Left lung (tissue), 10 donors: ENCODE results near the gene CDK5RAP2. TPM values are rescaled to one million over a fixed set of nuclear protein-coding genes. Genes with fewer than 3 reads are reported as not detected.

Experiments
- ATAC-seq: fragments of 200-7000 bp; cut with Tn5 transposase; one replicate; pipeline ENCODE4 v1.9.1; 2020; ENCODE audit warnings: moderate library complexity
- DNase-seq, 4 donors: peaks; one replicate each; pipeline ENCODE4 v3.0.0-alpha.2; 2013 to 2020
- H3K27ac ChIP-seq, 2 donors: fragments of 200-600 bp; sonication (generic) in 1 of 2; one replicate each; pipeline versions ENCODE4 v1.5.0 to v1.8.0; 2020 to 2021
- H3K27me3 ChIP-seq, 2 donors: fragments of 200-600 bp; sonication (generic) in 1 of 2; one replicate each; pipeline versions ENCODE4 v1.5.0 to v1.8.0; 2020 to 2021
- H3K36me3 ChIP-seq, 2 donors: fragments of 200-600 bp; sonication (generic) in 1 of 2; one replicate each; pipeline versions ENCODE4 v1.5.0 to v1.8.0; 2020 to 2021
- H3K4me1 ChIP-seq, 2 donors: fragments of 200-600 bp; one replicate each; pipeline ENCODE4 v1.8.0; 2021
- H3K4me3 ChIP-seq, 2 donors: fragments of 200-600 bp; sonication (generic) in 1 of 2; one replicate each; pipeline versions ENCODE4 v1.5.0 to v1.8.0; 2020 to 2021; ENCODE audit warnings: mild to moderate bottlenecking in 1 of 2
- H3K9me3 ChIP-seq, 2 donors: fragments of 200-600 bp; sonication (generic) in 1 of 2; one replicate each; pipeline versions ENCODE4 v1.5.0 to v1.8.0; 2020 to 2021
- intact Hi-C, 2 donors: fragments of 100-400 bp; cut with DNase I; formaldehyde crosslinking; loops; one replicate each; pipeline versions ENCODE4 v1.11.2 to v1.14.2; 2022
- polyA plus RNA-seq, 6 donors: library from polyadenylated mRNA; unstranded; fragments of 120-200 nt; gene quantifications; one replicate each; pipeline ENCODE4 v1.2.1, GENCODE V29; 2013; ENCODE audit not compliant: insufficient read length in 6 of 6
- total RNA-seq, 2 donors: library from RNA; stranded (reverse); fragmentation: NEBNext Ultra II Directional; extraction: Animal tissue kit (Norgen Biotek cat#: 25700); gene quantifications; one replicate each; pipeline ENCODE4 v1.2.1, GENCODE V29; 2021
- TF ChIP-seq, protein P1 (sequence below), 2 donors: fragments of 200-600 bp; sonication (generic) in 1 of 2; IDR thresholded peaks; one replicate each; pipeline versions ENCODE4 v1.5.0 to v1.8.0; 2021; ENCODE audit warnings: antibody characterized with exemption in 2 of 2
- donor health status: DM: no; HTN: yes; CAD: no.
- donor health status: DM: no; HTN: no; CAD: no.

Gene CDK5RAP2
- total and polyA plus RNA-seq, 8 donors = 40.5 to 75.7 (median 62.6) TPM

DNA sequence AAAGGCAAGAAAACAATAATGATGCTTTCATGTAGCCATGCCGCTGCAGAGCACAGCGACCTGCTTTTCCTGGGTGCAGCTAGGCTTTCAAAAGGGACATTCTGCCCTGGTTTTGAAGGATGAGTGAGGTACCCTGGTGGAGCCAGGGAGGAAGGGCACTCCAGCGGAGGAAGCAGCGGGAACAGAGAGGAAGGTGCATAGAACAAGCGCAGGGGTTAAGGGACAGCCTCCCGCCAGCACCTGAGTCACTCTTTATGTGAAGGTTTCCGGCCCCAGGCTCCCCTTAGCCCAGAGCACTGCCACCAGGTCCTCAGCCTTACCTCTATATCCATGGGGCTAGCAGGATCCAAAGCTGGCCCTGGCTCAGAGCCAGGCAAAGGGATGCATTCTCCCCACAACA, 221.1 kb downstream of the CDK5RAP2 start:
- no peak overlapping the region for H3K4me3 ChIP-seq
- TF ChIP-seq, protein P1, sequence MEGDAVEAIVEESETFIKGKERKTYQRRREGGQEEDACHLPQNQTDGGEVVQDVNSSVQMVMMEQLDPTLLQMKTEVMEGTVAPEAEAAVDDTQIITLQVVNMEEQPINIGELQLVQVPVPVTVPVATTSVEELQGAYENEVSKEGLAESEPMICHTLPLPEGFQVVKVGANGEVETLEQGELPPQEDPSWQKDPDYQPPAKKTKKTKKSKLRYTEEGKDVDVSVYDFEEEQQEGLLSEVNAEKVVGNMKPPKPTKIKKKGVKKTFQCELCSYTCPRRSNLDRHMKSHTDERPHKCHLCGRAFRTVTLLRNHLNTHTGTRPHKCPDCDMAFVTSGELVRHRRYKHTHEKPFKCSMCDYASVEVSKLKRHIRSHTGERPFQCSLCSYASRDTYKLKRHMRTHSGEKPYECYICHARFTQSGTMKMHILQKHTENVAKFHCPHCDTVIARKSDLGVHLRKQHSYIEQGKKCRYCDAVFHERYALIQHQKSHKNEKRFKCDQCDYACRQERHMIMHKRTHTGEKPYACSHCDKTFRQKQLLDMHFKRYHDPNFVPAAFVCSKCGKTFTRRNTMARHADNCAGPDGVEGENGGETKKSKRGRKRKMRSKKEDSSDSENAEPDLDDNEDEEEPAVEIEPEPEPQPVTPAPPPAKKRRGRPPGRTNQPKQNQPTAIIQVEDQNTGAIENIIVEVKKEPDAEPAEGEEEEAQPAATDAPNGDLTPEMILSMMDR (IDR thresholded peaks at IDR 0.05) = no peak
- no peak overlapping the region for H3K27ac ChIP-seq
- no peaks in the 10 kb centered on the region for H3K27me3 ChIP-seq
- H3K4me1 ChIP-seq = no peaks in the 10 kb centered on the region
- no peak for DNase-seq
- ATAC-seq = no peak
- H3K9me3 ChIP-seq = peaks cover 0 to 3% of the 10 kb centered on the region in 2 donors
- intact Hi-C loops = no loop called here
- no peaks in the 10 kb centered on the region for H3K36me3 ChIP-seq

DNA sequence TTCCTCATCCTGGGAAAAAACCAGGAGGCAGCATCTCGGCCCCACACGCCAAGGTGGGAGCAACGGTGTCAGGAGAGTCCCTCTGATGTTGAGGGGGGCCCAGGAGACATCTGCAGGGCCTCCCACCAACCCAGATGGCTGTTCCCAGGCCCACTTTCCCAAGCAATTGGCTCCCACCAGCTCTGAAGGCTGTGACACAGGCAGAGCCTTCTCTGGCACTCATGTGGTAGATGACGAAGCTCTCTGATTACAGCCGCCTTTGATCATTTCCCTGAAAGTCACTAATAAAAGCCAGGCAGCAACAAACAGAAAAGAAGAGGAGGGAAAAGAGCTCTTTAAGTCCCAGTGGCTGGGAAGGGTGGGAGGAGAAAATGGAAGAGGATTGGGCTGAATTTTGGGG, 226.5 kb downstream of the CDK5RAP2 start:
- Histone ChIP-seq H3K4me3 (no peak overlapping the region), H3K9me3 (peaks cover 0 to 3% of the 10 kb centered on the region in 2 donors), H3K27me3 (peaks cover 0 to 6% of the 10 kb centered on the region in 2 donors), H3K27ac (no peak overlapping the region), H3K36me3 (no peaks in the 10 kb centered on the region), H3K4me1 (no peaks in the 10 kb centered on the region)
- intact Hi-C loops = no loop called here
- no peak for ATAC-seq
- peak in 1 of 4 donors; percentile 43 for DNase-seq
- TF ChIP-seq, protein P1 (IDR thresholded peaks at IDR 0.05) = no peak

DNA sequence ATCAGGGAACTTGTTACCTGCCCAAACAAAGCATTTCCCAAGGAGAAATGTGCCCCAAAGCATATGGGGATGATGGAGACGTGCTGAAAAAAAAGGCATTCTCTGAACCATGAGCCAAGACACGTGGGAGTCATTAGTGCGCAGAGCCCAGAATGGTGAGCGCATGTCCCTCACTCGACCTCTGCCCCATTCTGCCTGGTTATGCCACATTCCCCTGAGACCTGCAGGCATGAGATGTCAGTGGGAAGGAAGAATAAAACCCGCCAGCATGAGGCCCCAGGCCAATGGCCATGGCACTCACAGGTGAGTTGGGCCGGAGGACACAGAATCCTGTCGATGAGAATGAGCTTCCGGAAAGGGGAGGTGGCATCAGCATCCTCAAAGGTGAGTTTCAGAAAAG, 228.9 kb downstream of the CDK5RAP2 start:
- H3K4me3 ChIP-seq = no peak overlapping the region
- no peaks in the 10 kb centered on the region for H3K36me3 ChIP-seq
- no peaks in the 10 kb centered on the region for H3K4me1 ChIP-seq
- ATAC-seq (no peak), DNase-seq (no peak)
- peaks cover 0 to under 1% of the 10 kb centered on the region in 2 donors for H3K9me3 ChIP-seq
- H3K27ac ChIP-seq = no peak overlapping the region
- intact Hi-C loops = no loop called here
- TF ChIP-seq, protein P1 (IDR thresholded peaks at IDR 0.05) = no peak
- peaks cover 0 to 6% of the 10 kb centered on the region in 2 donors for H3K27me3 ChIP-seq

DNA sequence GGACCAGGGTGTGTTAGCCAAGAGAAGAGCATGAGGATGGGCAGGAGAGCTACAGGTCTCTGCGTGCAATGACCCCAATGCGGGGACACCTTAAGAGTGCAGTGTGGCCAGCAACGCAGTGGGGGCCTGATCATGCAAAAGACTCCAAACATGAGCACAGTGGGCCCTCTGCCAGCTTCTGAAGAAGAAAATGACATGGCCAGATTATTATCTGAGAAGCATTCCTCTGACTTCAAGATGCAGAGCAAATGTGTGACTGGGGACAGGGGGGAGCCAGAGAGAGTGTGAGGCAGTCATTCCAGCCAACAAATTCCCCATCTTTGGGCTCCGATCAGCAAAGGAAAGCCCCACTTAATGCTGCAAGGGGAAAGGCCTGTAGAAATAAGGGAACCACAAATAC, 229.4 kb downstream of the CDK5RAP2 start:
- H3K27ac ChIP-seq = no peak overlapping the region
- H3K4me1 ChIP-seq = no peaks in the 10 kb centered on the region
- intact Hi-C loops = no loop called here
- H3K4me3 ChIP-seq = no peak overlapping the region
- ATAC-seq (no peak), DNase-seq (no peak)
- TF ChIP-seq, protein P1 (IDR thresholded peaks at IDR 0.05) = no peak
- peaks cover 0 to 6% of the 10 kb centered on the region in 2 donors for H3K27me3 ChIP-seq
- H3K36me3 ChIP-seq = no peaks in the 10 kb centered on the region
- H3K9me3 ChIP-seq = no peaks in the 10 kb centered on the region

DNA sequence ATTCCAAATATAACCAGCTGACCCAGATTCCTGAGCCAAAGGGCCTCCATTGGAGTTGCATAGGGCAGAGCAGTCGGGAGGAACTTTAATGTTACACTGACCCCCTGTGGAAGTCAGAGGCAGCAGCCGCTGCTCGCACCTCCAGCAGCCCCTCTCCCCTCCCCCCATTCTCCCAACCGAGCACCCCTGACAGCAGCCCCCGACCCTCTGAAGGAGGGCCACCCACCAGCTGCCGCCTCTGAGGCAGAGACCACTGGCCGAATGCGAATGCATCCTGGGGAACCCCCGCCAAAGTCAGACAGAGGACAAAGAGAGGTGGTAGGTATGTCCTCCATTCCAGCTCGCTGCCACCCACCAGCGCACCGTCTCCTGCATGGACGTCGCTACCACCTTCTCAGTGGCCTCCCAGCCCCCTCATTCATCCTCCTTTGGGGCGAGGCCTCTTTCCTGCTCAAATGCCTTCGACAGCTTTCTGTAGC, 231.0 kb downstream of the CDK5RAP2 start:
- ATAC-seq (peak; percentile 92), DNase-seq (peak in 1 of 4 donors; percentile 48)
- intact Hi-C loops = no loop called here
- Histone ChIP-seq H3K4me1 (no peaks in the 10 kb centered on the region), H3K9me3 (no peaks in the 10 kb centered on the region), H3K27me3 (peaks cover 0 to 6% of the 10 kb centered on the region in 2 donors), H3K36me3 (no peaks in the 10 kb centered on the region), H3K27ac (no peak overlapping the region), H3K4me3 (no peak overlapping the region)
- TF ChIP-seq, protein P1 (IDR thresholded peaks at IDR 0.05) = peak in 1 of 2 donors; percentile 27
